ENCODE data around the gene FSTL5. TPM values are rescaled to one million over a fixed set of nuclear protein-coding genes. Genes with fewer than 3 reads are reported as not detected.

Gene FSTL5
- total and polyA plus RNA-seq, 2 experiments from 2014 or later: 0.29 to 0.57 TPM

DNA sequence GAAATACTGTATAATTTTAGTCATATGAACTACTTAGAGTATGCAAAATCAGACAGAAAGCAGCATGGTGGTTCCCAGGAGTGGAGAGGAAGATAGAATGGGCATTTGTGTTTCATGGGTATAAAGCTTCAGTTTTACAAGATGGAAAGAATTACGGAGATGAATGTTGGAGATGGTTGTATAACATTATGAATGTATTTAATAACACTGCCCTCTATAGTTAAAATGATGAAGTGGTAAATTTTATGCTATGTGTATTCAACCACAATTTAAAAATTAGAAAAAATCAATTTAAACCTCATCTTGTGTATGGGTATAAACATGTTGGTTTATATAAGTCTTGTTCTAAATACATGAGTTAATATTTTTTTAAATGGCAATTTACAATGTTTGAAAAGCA, 521.1 kb downstream of the FSTL5 start:
- no peaks in the 10 kb centered on the region for H3K27me3 ChIP-seq
- TF ChIP-seq EZH2 (IDR thresholded peaks at IDR 0.05; ENCODE audit: borderline replicate concordance) (no peak), EZH2phosphoT487 (IDR thresholded peaks at IDR 0.05; ENCODE audit: low read depth, severe bottlenecking, unreplicated experiment) (no peak)
- TF ChIP-seq, protein P1, sequence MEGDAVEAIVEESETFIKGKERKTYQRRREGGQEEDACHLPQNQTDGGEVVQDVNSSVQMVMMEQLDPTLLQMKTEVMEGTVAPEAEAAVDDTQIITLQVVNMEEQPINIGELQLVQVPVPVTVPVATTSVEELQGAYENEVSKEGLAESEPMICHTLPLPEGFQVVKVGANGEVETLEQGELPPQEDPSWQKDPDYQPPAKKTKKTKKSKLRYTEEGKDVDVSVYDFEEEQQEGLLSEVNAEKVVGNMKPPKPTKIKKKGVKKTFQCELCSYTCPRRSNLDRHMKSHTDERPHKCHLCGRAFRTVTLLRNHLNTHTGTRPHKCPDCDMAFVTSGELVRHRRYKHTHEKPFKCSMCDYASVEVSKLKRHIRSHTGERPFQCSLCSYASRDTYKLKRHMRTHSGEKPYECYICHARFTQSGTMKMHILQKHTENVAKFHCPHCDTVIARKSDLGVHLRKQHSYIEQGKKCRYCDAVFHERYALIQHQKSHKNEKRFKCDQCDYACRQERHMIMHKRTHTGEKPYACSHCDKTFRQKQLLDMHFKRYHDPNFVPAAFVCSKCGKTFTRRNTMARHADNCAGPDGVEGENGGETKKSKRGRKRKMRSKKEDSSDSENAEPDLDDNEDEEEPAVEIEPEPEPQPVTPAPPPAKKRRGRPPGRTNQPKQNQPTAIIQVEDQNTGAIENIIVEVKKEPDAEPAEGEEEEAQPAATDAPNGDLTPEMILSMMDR (IDR thresholded peaks at IDR 0.05; ENCODE audit: poor library complexity): peak; percentile 35

DNA sequence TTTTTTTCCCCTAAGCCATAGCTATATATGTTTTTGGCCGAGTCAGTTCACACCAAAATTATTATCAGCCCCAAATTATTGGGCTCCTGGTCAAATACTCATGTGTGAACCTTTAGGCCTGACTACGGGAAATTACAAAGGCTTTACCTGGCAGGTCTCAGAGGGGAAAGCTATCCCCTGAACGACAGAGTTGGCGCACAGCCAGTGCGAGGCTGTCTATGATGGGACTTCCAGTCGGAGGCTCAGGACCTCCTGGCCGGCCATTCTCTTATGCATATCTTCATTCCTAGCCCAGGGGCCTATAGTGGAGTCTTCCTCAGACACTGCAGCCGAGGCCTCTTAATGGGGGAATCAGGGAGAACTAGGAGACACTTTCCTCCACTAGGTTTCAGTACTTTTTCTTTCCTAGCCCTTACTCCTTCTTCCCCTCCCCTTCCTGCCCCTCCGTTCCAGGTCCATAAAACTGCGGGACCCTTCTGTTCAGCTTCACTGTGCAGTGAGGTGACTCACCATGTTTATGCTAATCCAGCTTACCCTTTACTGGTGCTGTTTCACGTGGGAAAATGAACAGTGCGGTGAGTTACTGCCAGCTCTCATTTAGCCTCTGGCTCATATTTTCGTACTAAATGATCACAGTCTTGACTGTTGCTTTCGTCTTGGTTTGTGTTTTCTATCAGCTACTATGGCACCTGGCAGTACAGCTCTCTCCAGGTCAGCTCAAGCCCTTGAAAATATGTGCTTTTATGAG, 533.9 kb downstream of the FSTL5 start:
- Histone ChIP-seq H3K4me3 (no peak overlapping the region), H3K4me1 (ENCODE audit: insufficient read depth) (no peaks in the 10 kb centered on the region), H3K36me3 (replicated peaks; ENCODE audit: insufficient read depth, low read depth) (no peaks in the 10 kb centered on the region), H3K79me2 (no peaks in the 10 kb centered on the region), H3K4me2 (no peak overlapping the region), H2AFZ (no peak overlapping the region), H3K9me2 (replicated peaks; ENCODE audit: insufficient read depth) (no peaks in the 10 kb centered on the region), H3K27me3 (no peaks in the 10 kb centered on the region), H3K9me3 (ENCODE audit: low read depth) (no peaks in the 10 kb centered on the region), H4K20me1 (ENCODE audit: insufficient read depth, poor library complexity, severe bottlenecking) (no peaks in the 10 kb centered on the region), H3K27ac (no peak overlapping the region)
- TF ChIP-seq EZH2phosphoT487 (IDR thresholded peaks at IDR 0.05; ENCODE audit: low read depth, severe bottlenecking, unreplicated experiment) (no peak), EZH2 (IDR thresholded peaks at IDR 0.05; ENCODE audit: borderline replicate concordance) (no peak)
- TF ChIP-seq, protein P1 (IDR thresholded peaks at IDR 0.05; ENCODE audit: poor library complexity): no peak
- peak; percentile 7 for DNase-seq (ENCODE audit: low spot score)
- 76% methylated on average over 14 of the region's 14 CpGs for WGBS (ENCODE audit: low lambda C conversion rate, missing lambda C conversion rate)

More for the DNA sequence above, 521.1 kb downstream of the FSTL5 start:
- WGBS (ENCODE audit: low lambda C conversion rate, missing lambda C conversion rate): 54% methylated on average over 1 of the region's 1 CpG
- no peak overlapping the region for H3K27ac ChIP-seq
- H3K4me1 ChIP-seq (ENCODE audit: insufficient read depth): no peaks in the 10 kb centered on the region
- no peaks in the 10 kb centered on the region for H3K9me2 ChIP-seq (replicated peaks; ENCODE audit: insufficient read depth)
- DNase-seq (ENCODE audit: low spot score): no peak
- H2AFZ ChIP-seq: no peak overlapping the region
- H3K36me3 ChIP-seq (replicated peaks; ENCODE audit: insufficient read depth, low read depth): no peaks in the 10 kb centered on the region
- H3K4me2 ChIP-seq: no peak overlapping the region
- H3K9me3 ChIP-seq (ENCODE audit: low read depth): no peaks in the 10 kb centered on the region
- no peak overlapping the region for H3K4me3 ChIP-seq
- H4K20me1 ChIP-seq (ENCODE audit: insufficient read depth, poor library complexity, severe bottlenecking): no peaks in the 10 kb centered on the region
- H3K79me2 ChIP-seq: no peaks in the 10 kb centered on the region

DNA sequence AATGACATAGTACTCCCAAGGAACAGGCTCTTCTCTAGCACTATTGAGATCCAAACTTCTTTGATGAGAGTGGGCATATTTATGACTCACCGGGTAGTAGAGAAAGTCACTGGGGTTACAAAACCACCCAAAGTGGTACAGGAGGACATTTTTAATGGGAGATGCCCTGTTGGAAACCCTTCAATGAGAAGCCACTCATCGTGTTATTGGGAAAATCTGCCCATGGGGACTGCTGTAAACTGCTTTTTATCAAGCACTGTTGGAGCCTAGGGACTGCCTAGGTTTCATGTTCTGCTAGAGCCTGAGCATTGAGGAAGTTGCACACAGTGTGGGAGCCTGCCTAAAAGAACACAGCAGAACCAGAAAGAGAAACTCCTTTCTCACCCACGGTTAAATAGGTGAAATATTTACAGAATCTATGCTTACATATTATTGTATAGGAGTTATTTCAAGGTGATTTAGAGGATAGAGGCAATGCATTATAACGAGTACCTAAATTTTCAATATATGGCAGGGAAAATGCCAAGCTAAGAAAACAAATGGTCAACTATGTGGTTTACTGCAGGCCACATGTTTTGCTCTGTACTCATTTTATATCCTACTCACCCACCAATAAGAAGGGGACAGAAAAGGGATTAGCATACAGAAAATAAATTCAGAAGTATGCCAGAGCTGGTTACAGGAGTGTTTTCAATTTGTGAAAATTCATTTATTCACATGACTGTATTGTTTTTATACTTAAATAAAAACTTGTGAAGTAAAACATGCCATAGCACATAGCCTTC, 559.1 kb downstream of the FSTL5 start:
- no peak for TF ChIP-seq EZH2phosphoT487 (IDR thresholded peaks at IDR 0.05; ENCODE audit: low read depth, severe bottlenecking, unreplicated experiment)
- no peak for TF ChIP-seq EZH2 (IDR thresholded peaks at IDR 0.05; ENCODE audit: borderline replicate concordance)
- TF ChIP-seq, protein P1 (IDR thresholded peaks at IDR 0.05; ENCODE audit: poor library complexity): no peak
- Histone ChIP-seq H3K27me3 (no peaks in the 10 kb centered on the region), H3K9me2 (replicated peaks; ENCODE audit: insufficient read depth) (no peaks in the 10 kb centered on the region), H4K20me1 (ENCODE audit: insufficient read depth, poor library complexity, severe bottlenecking) (no peaks in the 10 kb centered on the region), H3K4me2 (no peak overlapping the region), H3K4me1 (ENCODE audit: insufficient read depth) (no peaks in the 10 kb centered on the region), H3K36me3 (replicated peaks; ENCODE audit: insufficient read depth, low read depth) (no peaks in the 10 kb centered on the region), H3K4me3 (no peak overlapping the region), H2AFZ (no peak overlapping the region), H3K27ac (no peak overlapping the region), H3K79me2 (no peaks in the 10 kb centered on the region), H3K9me3 (ENCODE audit: low read depth) (no peaks in the 10 kb centered on the region)
- no peak for DNase-seq (ENCODE audit: low spot score)
- WGBS (ENCODE audit: low lambda C conversion rate, missing lambda C conversion rate): 65% methylated on average over 4 of the region's 4 CpGs

All from hepatocyte (in vitro differentiated cells).